Endothelial cell of umbilical vein (primary cell): ENCODE data around the gene MTFMT. TPM values are rescaled to one million over a fixed set of nuclear protein-coding genes. Genes with fewer than 3 reads are reported as not detected.
A peak's percentile ranks its signal among the peaks of the same experiment; 100 is the strongest.

Experiments used
- BruUV-seq: library from RNA; stranded (reverse); fragments of 400-500 nt; replicated peaks from 2 replicates; lab custom pipeline; 2021; lab: Mats Ljungman, UMichigan
- CTCF ChIA-PET: fragments of 300-600, 350-600 bp; sonication (Branson Sonifier 250); formaldehyde crosslinking; loops from one replicate; lab custom pipeline; 2021; ENCODE audit warnings: antibody characterized with exemption, inconsistent platforms; lab: Charles Lee
- POLR2A ChIA-PET: fragments of 300-600, 350-600 bp; sonication (Branson Sonifier 250); formaldehyde crosslinking; loops from one replicate; lab custom pipeline; 2021; ENCODE audit warnings: antibody characterized with exemption, inconsistent platforms; lab: Charles Lee
- DNase-seq: peaks from one replicate; pipeline ENCODE4 v3.0.0-alpha.2; 2011; ENCODE audit warnings: low read depth, low spot score
- FAIRE-seq: peaks from 2 replicates; lab custom pipeline; 2011; peaks lifted over from hg19 to GRCh38; lab: Jason Lieb, UNC
- H2AFZ ChIP-seq: 2 replicates; pipeline ENCODE4 v1.6.0; 2012; ENCODE audit warnings: low read depth, low read length, control low read depth, inconsistent platforms
- H3K27ac ChIP-seq: 2 replicates; pipeline ENCODE4 v1.5.1; 2011; ENCODE audit warnings: low read depth, mild to moderate bottlenecking, control low read depth, low read length, moderate library complexity; ENCODE audit not compliant: insufficient read depth
- H3K27me3 ChIP-seq, 2 experiments: 2 replicates each; pipeline versions ENCODE4 v1.6.0 to v1.6.1; 2011; ENCODE audit warnings: low read length in 2 of 2, mixed read lengths in 1 of 2; ENCODE audit not compliant: control insufficient read depth in 2 of 2, insufficient read depth in 2 of 2
- H3K36me3 ChIP-seq, 2 experiments: 2 replicates in 1 of 2; 3 replicates in 1 of 2; pipeline ENCODE4 v1.5.1; 2011; ENCODE audit warnings: low read length in 2 of 2, mild to moderate bottlenecking in 1 of 2, moderate library complexity in 1 of 2; ENCODE audit not compliant: control insufficient read depth in 2 of 2, insufficient read depth in 2 of 2; ENCODE audit errors: extremely low read depth in 1 of 2
- H3K4me1 ChIP-seq: 3 replicates; pipeline ENCODE4 v1.5.1; 2011; ENCODE audit warnings: mild to moderate bottlenecking, low read length; ENCODE audit not compliant: control insufficient read depth, insufficient read depth; ENCODE audit errors: extremely low read depth
- H3K4me2 ChIP-seq: 2 replicates; pipeline ENCODE4 v1.6.1; 2011; ENCODE audit warnings: low read length, control low read depth, mixed read lengths; ENCODE audit not compliant: insufficient read depth
- H3K4me3 ChIP-seq, 3 experiments: fragments of 200-600 bp in 1 of 3; sonication (generic), shearing (Covaris generic) in 1 of 3; replicated peaks in 1 of 3; 2 replicates each; pipeline ENCODE4 v1.5.1; 2011 to 2016; ENCODE audit warnings: control low read depth in 3 of 3, low read length in 3 of 3, mild to moderate bottlenecking in 2 of 3, inconsistent platforms in 1 of 3, low read depth in 1 of 3, moderate library complexity in 1 of 3; ENCODE audit not compliant: insufficient read depth in 1 of 3
- H3K79me2 ChIP-seq: 2 replicates; pipeline ENCODE4 v1.6.0; 2012; ENCODE audit warnings: low read length, inconsistent platforms; ENCODE audit not compliant: control insufficient read depth, insufficient read depth
- H3K9ac ChIP-seq: replicated peaks from 2 replicates; pipeline ENCODE3; 2011; ENCODE audit warnings: low read length, control low read depth; ENCODE audit not compliant: insufficient read depth; ENCODE audit errors: extremely low read depth
- H3K9me1 ChIP-seq: replicated peaks from 3 replicates; pipeline ENCODE4 v1.6.0; 2011; ENCODE audit warnings: mild to moderate bottlenecking, low read length; ENCODE audit not compliant: control insufficient read depth, insufficient read depth; ENCODE audit errors: extremely low read depth
- H3K9me3 ChIP-seq: replicated peaks from 2 replicates; pipeline ENCODE4 v1.5.1; 2012; ENCODE audit warnings: low read length, inconsistent platforms; ENCODE audit not compliant: control insufficient read depth, insufficient read depth
- H4K20me1 ChIP-seq: replicated peaks from 2 replicates; pipeline ENCODE3; 2011; ENCODE audit warnings: mild to moderate bottlenecking, low read length; ENCODE audit not compliant: control insufficient read depth, insufficient read depth; ENCODE audit errors: extremely low read depth
- CTCF ChIP-seq, 2 donors: IDR thresholded peaks; 1 replicate in 1 of 2; 2 replicates in 1 of 2; pipeline ENCODE4 v1.5.1; 2011; ENCODE audit warnings: low read length in 2 of 2, mild to moderate bottlenecking in 2 of 2, moderate library complexity in 2 of 2, control low read depth in 1 of 2, inconsistent platforms in 1 of 2, low read depth in 1 of 2; ENCODE audit not compliant: insufficient read depth in 1 of 2; ENCODE audit errors: extremely low read depth in 1 of 2
- EZH2 ChIP-seq: IDR thresholded peaks from 2 replicates; pipeline ENCODE4 v1.6.1; 2012; ENCODE audit warnings: borderline replicate concordance, low read depth, mild to moderate bottlenecking, moderate library complexity, low read length, inconsistent platforms; ENCODE audit not compliant: severe bottlenecking
- dilution Hi-C: fragments of 300-500 bp; cut with MboI; formaldehyde crosslinking; loops from one replicate; pipeline ENCODE4 v1.15.0; 2019; ENCODE audit warnings: low sequenced_read_pairs; ENCODE audit not compliant: extremely low pct_ligation_motif_present
- intact Hi-C: fragments of 100-400 bp; cut with micrococcal nuclease; formaldehyde crosslinking; loops from one replicate; pipeline ENCODE4 v1.10.0; 2022
- polyA plus RNA-seq, 4 experiments: library from polyadenylated mRNA; depleted of rRNA in 3 of 4; stranded (reverse) in 3 of 4; unstranded in 1 of 4; fragments of >200 nt; gene quantifications; 2 replicates each; pipeline versions ENCODE4 v1.2.1 to v1.2.3, GENCODE V29; 2011 to 2012; ENCODE audit warnings: missing spikeins in 1 of 4
- total RNA-seq: library from RNA; stranded (reverse); gene quantifications from 2 replicates; pipeline ENCODE4 v1.2.3, GENCODE V29; 2021

Gene MTFMT
- total and polyA plus RNA-seq, 2 donors (not counting 3 experiments of a cell fraction or from before 2014, with no cell fraction given), result 7.5 to 20.4 TPM

DNA sequence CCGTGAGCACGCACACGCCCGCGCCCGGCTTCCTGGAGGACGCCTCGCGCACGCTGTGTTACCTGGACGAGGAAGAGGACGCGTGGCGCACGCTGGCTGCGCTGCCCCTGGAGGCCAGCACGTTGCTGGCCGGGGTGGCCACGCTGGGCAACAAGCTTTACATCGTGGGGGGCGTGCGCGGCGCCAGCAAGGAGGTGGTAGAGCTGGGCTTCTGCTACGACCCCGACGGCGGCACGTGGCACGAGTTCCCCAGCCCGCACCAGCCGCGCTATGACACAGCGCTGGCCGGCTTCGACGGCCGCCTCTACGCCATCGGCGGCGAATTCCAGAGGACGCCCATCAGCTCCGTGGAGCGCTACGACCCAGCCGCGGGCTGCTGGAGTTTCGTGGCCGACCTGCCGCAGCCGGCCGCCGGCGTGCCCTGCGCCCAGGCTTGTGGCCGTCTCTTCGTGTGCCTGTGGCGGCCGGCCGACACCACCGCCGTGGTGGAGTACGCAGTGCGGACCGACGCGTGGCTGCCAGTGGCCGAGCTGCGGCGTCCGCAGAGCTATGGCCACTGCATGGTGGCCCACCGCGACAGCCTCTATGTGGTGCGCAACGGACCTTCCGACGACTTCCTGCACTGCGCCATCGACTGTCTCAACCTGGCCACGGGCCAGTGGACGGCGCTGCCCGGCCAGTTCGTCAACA lies 48.0 kb upstream of the MTFMT start:
- DNase-seq (no peak), FAIRE-seq (no peak)
- no peak overlapping the region for H2AFZ ChIP-seq
- no peak overlapping the region for H3K4me3 ChIP-seq
- CTCF ChIA-PET, result interaction anchor here (0.5 to 6.0 kb wide), 10 partner anchors 10 to 346 kb away, joined by 3 to 89 read pairs (median 12); partner anchors contain the start of gene RASL12
- no peak overlapping the region for H3K27ac ChIP-seq
- no peaks in the 10 kb centered on the region for H4K20me1 ChIP-seq
- peaks cover 29 to 32% of the 10 kb centered on the region in 2 experiments for H3K27me3 ChIP-seq
- peak; percentile 82 for TF ChIP-seq EZH2
- TF ChIP-seq CTCF (IDR thresholded peaks at IDR 0.05; ENCODE audit: extremely low read depth in 1 of 2, insufficient read depth in 1 of 2, low read depth in 1 of 2, low read length in 2 of 2), result no peak
- dilution Hi-C loops (no loop called here), intact Hi-C loops (no loop called here)
- H3K9me3 ChIP-seq, result no peaks in the 10 kb centered on the region
- no peaks in the 10 kb centered on the region for H3K36me3 ChIP-seq
- H3K9me1 ChIP-seq, result no peaks in the 10 kb centered on the region
- H3K4me1 ChIP-seq, result no peaks in the 10 kb centered on the region
- H3K79me2 ChIP-seq, result no peaks in the 10 kb centered on the region
- no TSS peak for BruUV-seq
- H3K9ac ChIP-seq, result no peak overlapping the region
- POLR2A ChIA-PET, result no interaction called here
- no peak overlapping the region for H3K4me2 ChIP-seq
